ENCODE data around the gene SERPINA10. TPM values are rescaled to one million over a fixed set of nuclear protein-coding genes. Genes with fewer than 3 reads are reported as not detected.
"Not testable (repeated sequence)": the region's sequence is repeated elsewhere in the genome, so short reads cannot be mapped to it uniquely, and the experiment has no call there.

Gene SERPINA10
- total RNA-seq, 1 donor from 2014 or later: 0.32 TPM

- DNase-seq (ENCODE audit: low spot score): no peak
These were observed 8.8 kb downstream of the SERPINA10 start for GRCh38 chr14:94284221-94284620.

- no peak for DNase-seq (ENCODE audit: low spot score)
These were observed 9.9 kb downstream of the SERPINA10 start for GRCh38 chr14:94282991-94283723.

- DNase-seq (ENCODE audit: low spot score): no peak
These were observed 14.3 kb downstream of the SERPINA10 start for GRCh38 chr14:94278731-94279130.

- not testable (repeated sequence) for DNase-seq (ENCODE audit: low spot score)
These were observed 16.0 kb downstream of the SERPINA10 start for GRCh38 chr14:94276898-94277561.

GRCh38 chr14:94269156-94269555 lies 23.9 kb downstream of the SERPINA10 start:
- no peak for DNase-seq (ENCODE audit: low spot score)

GRCh38 chr14:94268582-94268981 lies 24.5 kb downstream of the SERPINA10 start:
- DNase-seq (ENCODE audit: low spot score): not testable (repeated sequence)

- no peak for DNase-seq (ENCODE audit: low spot score)
These were observed 25.7 kb downstream of the SERPINA10 start for GRCh38 chr14:94267352-94267751.

GRCh38 chr14:94264195-94264594 lies 28.9 kb downstream of the SERPINA10 start:
- DNase-seq (ENCODE audit: low spot score): not testable (repeated sequence)

- DNase-seq (ENCODE audit: low spot score): no peak
These were observed 48.9 kb downstream of the SERPINA10 start for GRCh38 chr14:94244182-94244581.

- DNase-seq (ENCODE audit: low spot score): no peak
These were observed 53.7 kb downstream of the SERPINA10 start for GRCh38 chr14:94239406-94239805.

- no peak for DNase-seq (ENCODE audit: low spot score)
These were observed 55.1 kb downstream of the SERPINA10 start for GRCh38 chr14:94237983-94238382.

- DNase-seq (ENCODE audit: low spot score): no peak
These were observed 56.0 kb downstream of the SERPINA10 start for GRCh38 chr14:94237046-94237445.

Other genes with a start within 250 kb of the SERPINA10 start
- gene DDX24, start 212.1 kb downstream of the SERPINA10 start, total RNA-seq: 187 TPM
- 19.8 TPM for gene IFI27L1, start 212.0 kb downstream of the SERPINA10 start, total RNA-seq
- gene IFI27, start 182.5 kb downstream of the SERPINA10 start, total RNA-seq: 478 TPM
- 61.8 TPM for gene IFI27L2, start 163.7 kb downstream of the SERPINA10 start, total RNA-seq
- gene PPP4R4, start 118.9 kb downstream of the SERPINA10 start, total RNA-seq: 1.4 TPM
- 88.3 TPM for gene SERPINA6, start 30.1 kb upstream of the SERPINA10 start, total RNA-seq
- not detected for gene SERPINA2, start 73.4 kb upstream of the SERPINA10 start, total RNA-seq
- gene SERPINA1, start 95.3 kb upstream of the SERPINA10 start, total RNA-seq: 348 TPM
- 0.14 TPM for gene SERPINA11, start 159.5 kb upstream of the SERPINA10 start, total RNA-seq
- gene SERPINA9, start 182.9 kb upstream of the SERPINA10 start, total RNA-seq: not detected
- not detected for gene SERPINA12, start 216.2 kb upstream of the SERPINA10 start, total RNA-seq

Measured in mucosa of gallbladder (tissue), 1 donor.